SU-DHL-6 (cell line): ENCODE results near the gene MED14.

Experiments
- H2AFZ ChIP-seq: fragments of 200-600 bp; sonication (generic); 2 replicates; pipeline ENCODE4 v1.6.1; 2014; ENCODE audit warnings: low read depth, mild to moderate bottlenecking, moderate library complexity, mixed read lengths, antibody characterized with exemption, low read length; ENCODE audit not compliant: severe bottlenecking
- H3F3A ChIP-seq: fragments of 200-600 bp; shearing (Covaris generic); 2 replicates; pipeline ENCODE4 v1.6.0; 2016; ENCODE audit warnings: antibody characterized with exemption, mild to moderate bottlenecking; ENCODE audit not compliant: insufficient read depth
- H3K27ac ChIP-seq: fragments of 200-600 bp; sonication (generic); 2 replicates; pipeline ENCODE4 v1.5.1; 2016; ENCODE audit warnings: low read depth, mild to moderate bottlenecking, low read length, moderate library complexity, mixed read lengths
- H3K27me3 ChIP-seq: fragments of 200-600 bp; sonication (generic), shearing (Covaris generic); 2 replicates; pipeline ENCODE4 v1.6.0; 2014; ENCODE audit warnings: mild to moderate bottlenecking, low read length
- H3K36me3 ChIP-seq: fragments of 200-600 bp; sonication (generic); 2 replicates; pipeline ENCODE4 v1.6.1; 2014; ENCODE audit warnings: mild to moderate bottlenecking, low read length, mixed read lengths
- H3K4me2 ChIP-seq: fragments of 300-600, 200-600 bp; shearing (Covaris generic), sonication (generic); 2 replicates; pipeline ENCODE4 v1.6.0; 2014; ENCODE audit warnings: low read length, low read depth, mild to moderate bottlenecking; ENCODE audit not compliant: poor library complexity, severe bottlenecking
- H3K4me3 ChIP-seq: fragments of 200-600 bp; sonication (generic); 2 replicates; pipeline ENCODE4 v1.5.1; 2014; ENCODE audit warnings: antibody characterized with exemption, low read length, mild to moderate bottlenecking, mixed read lengths; ENCODE audit not compliant: insufficient read depth, poor library complexity, severe bottlenecking
- H3K79me2 ChIP-seq: fragments of 200-600 bp; sonication (generic); 2 replicates; pipeline ENCODE4 v1.6.1; 2014; ENCODE audit warnings: mild to moderate bottlenecking, low read length, moderate library complexity; ENCODE audit not compliant: insufficient read depth
- H3K9ac ChIP-seq: fragments of 200-600 bp; sonication (generic); 2 replicates; pipeline ENCODE4 v1.7.0; 2014; ENCODE audit warnings: mild to moderate bottlenecking, low read length
- H3K9me2 ChIP-seq: fragments of 200-600 bp; sonication (generic); replicated peaks from 2 replicates; pipeline ENCODE4 v1.6.1; 2014; ENCODE audit warnings: low read length; ENCODE audit not compliant: insufficient read depth
- H3K9me3 ChIP-seq: fragments of 200-600 bp; sonication (generic); 2 replicates; pipeline ENCODE4 v1.6.1; 2014; ENCODE audit warnings: low read length, mixed read lengths; ENCODE audit not compliant: insufficient read depth
- H4K20me1 ChIP-seq: fragments of 200-600 bp; sonication (generic); 2 replicates; pipeline ENCODE4 v1.6.1; 2014; ENCODE audit warnings: low read depth, mild to moderate bottlenecking, antibody characterized with exemption, low read length, moderate library complexity, mixed read lengths
- CTCF ChIP-seq: fragments of 200-600 bp; sonication (generic); IDR thresholded peaks from one replicate; pipeline ENCODE4 v1.5.1; 2017; ENCODE audit warnings: antibody characterized with exemption, mild to moderate bottlenecking, low read length, moderate library complexity; ENCODE audit not compliant: insufficient read depth, poor library complexity, severe bottlenecking
- EZH2phosphoT487 ChIP-seq: fragments of 200-600 bp; sonication (generic), shearing (Covaris generic); conservative IDR thresholded peaks from 2 replicates; pipeline ENCODE4 v1.6.1; 2018; ENCODE audit warnings: mild to moderate bottlenecking, antibody characterized with exemption, low read length, moderate library complexity, mixed read lengths

The MED14 gene

DNA sequence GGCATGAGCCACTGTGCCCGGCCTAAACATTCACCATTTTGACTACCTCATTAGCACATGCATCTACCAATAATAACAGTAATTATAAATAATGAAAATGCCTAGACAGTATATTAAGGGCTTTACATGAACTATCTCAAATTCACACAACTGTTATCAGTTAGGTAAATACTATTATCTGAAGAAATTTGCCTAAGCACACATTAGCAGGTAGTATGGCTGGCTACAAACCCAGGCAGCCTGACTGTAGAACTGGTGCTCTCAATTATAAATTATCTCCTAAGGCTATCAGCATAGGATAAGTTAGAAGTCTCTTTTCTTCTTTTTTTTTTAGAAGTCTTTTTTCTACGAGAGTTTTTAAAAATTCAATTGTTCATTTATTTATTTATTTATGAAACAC lies 73.9 kb downstream of the MED14 start:
- Histone ChIP-seq H3K9me3 (no peaks in the 10 kb centered on the region), H3K79me2 (no peaks in the 10 kb centered on the region), H3K9ac (no peak overlapping the region), H3K4me2 (no peak overlapping the region), H3K9me2 (no peaks in the 10 kb centered on the region), H3K27ac (no peak overlapping the region), H4K20me1 (no peaks in the 10 kb centered on the region), H3K36me3 (no peaks in the 10 kb centered on the region), H3K4me3 (no peak overlapping the region), H2AFZ (no peak overlapping the region), H3F3A (no peaks in the 10 kb centered on the region), H3K27me3 (no peaks in the 10 kb centered on the region)
- TF ChIP-seq EZH2phosphoT487 (no peak), CTCF (no peak)

GRCh38 chrX:40660381-40660780 lies 75.0 kb downstream of the MED14 start:
- H3K36me3 ChIP-seq, result no peaks in the 10 kb centered on the region
- no peaks in the 10 kb centered on the region for H3F3A ChIP-seq

GRCh38 chrX:40653535-40653934 lies 81.8 kb downstream of the MED14 start:
- Histone ChIP-seq H3K4me3 (no peak overlapping the region), H3K9me2 (no peaks in the 10 kb centered on the region), H3K27me3 (no peaks in the 10 kb centered on the region), H2AFZ (no peak overlapping the region), H4K20me1 (no peaks in the 10 kb centered on the region), H3K36me3 (peaks cover 4% of the 10 kb centered on the region; the same call in 1 of the 2 replicates), H3K27ac (no peak overlapping the region), H3K79me2 (no peaks in the 10 kb centered on the region), H3K9ac (no peak overlapping the region), H3K9me3 (no peaks in the 10 kb centered on the region), H3K4me2 (no peak overlapping the region), H3F3A (peaks cover 17% of the 10 kb centered on the region; the same call in 1 of the 2 replicates)
- TF ChIP-seq CTCF (no peak), EZH2phosphoT487 (no peak)

More at GRCh38 chrX:40660381-40660780, 75.0 kb downstream of the MED14 start:
- Histone ChIP-seq H3K9ac (no peak overlapping the region), H3K27me3 (no peaks in the 10 kb centered on the region), H4K20me1 (no peaks in the 10 kb centered on the region), H3K9me2 (no peaks in the 10 kb centered on the region), H3K4me3 (no peak overlapping the region), H3K79me2 (no peaks in the 10 kb centered on the region), H3K4me2 (no peak overlapping the region), H3K9me3 (no peaks in the 10 kb centered on the region), H2AFZ (no peak overlapping the region), H3K27ac (no peak overlapping the region)
- TF ChIP-seq EZH2phosphoT487 (no peak), CTCF (no peak)
